WTC11 (cell line): ENCODE measurements around the gene HPX. TPM values are rescaled to one million over a fixed set of nuclear protein-coding genes. Genes with fewer than 3 reads are reported as not detected.
A peak's percentile ranks its signal among the peaks of the same experiment; 100 is the strongest.

Source experiments
- ATAC-seq: fragments of 200-7000 bp; cut with Tn5 transposase; 2 replicates; pipeline ENCODE4 v1.10.0; 2021; ENCODE audit warnings: mild to moderate bottlenecking, moderate library complexity
- CTCF ChIA-PET: fragments of 300-600 bp; sonication (Branson Sonifier 250); formaldehyde crosslinking; loops from one replicate; lab custom pipeline; 2021; ENCODE audit warnings: antibody characterized with exemption; lab: Charles Lee
- POLR2A ChIA-PET: fragments of 350-600 bp; sonication (Branson Sonifier 250); formaldehyde crosslinking; loops from one replicate; lab custom pipeline; 2021; ENCODE audit warnings: antibody characterized with exemption; lab: Charles Lee
- DNase-seq: peaks from one replicate; pipeline ENCODE4 v3.0.0; 2021; ENCODE audit warnings: low spot score
- H3K27ac Mint-ChIP-seq: 2 replicates; pipeline ENCODE4 v1.8.0; 2021; ENCODE audit warnings: mixed read lengths
- H3K27me3 Mint-ChIP-seq: 2 replicates; pipeline ENCODE4 v1.8.0; 2021; ENCODE audit warnings: low read depth, mild to moderate bottlenecking, moderate library complexity, mixed read lengths
- H3K36me3 Mint-ChIP-seq: 2 replicates; pipeline ENCODE4 v1.8.0; 2021; ENCODE audit warnings: mixed read lengths
- H3K4me1 Mint-ChIP-seq: 2 replicates; pipeline ENCODE4 v1.8.0; 2022; ENCODE audit warnings: mixed read lengths
- H3K4me3 Mint-ChIP-seq: 2 replicates; pipeline ENCODE4 v1.8.0; 2021; ENCODE audit warnings: mild to moderate bottlenecking, moderate library complexity, mixed read lengths
- H3K9me3 Mint-ChIP-seq: 2 replicates; pipeline ENCODE4 v1.8.0; 2021; ENCODE audit warnings: mixed read lengths
- JAZF1 ChIP-seq: fragments of 250-450 bp; sonication (Bioruptor Pico); IDR thresholded peaks from 2 replicates; pipeline ENCODE4 v1.9.0; 2021; ENCODE audit warnings: moderate library complexity, mild to moderate bottlenecking, inconsistent platforms
- NR3C1 ChIP-seq: sonication (generic); formaldehyde crosslinking; conservative IDR thresholded peaks from 2 replicates; pipeline ENCODE4 v1.8.1; 2023; ENCODE audit warnings: low read depth, mild to moderate bottlenecking, missing genetic modification reagents
- RORB ChIP-seq: fragments of 250-450 bp; sonication (Bioruptor Pico); IDR thresholded peaks from 2 replicates; pipeline ENCODE4 v1.9.0; 2021; ENCODE audit warnings: mild to moderate bottlenecking
- ZNF121 ChIP-seq: sonication (generic); formaldehyde crosslinking; IDR thresholded peaks from 2 replicates; pipeline ENCODE4 v1.8.0; 2023; ENCODE audit warnings: missing genetic modification reagents
- ZNF671 ChIP-seq: fragments of 250-450 bp; sonication (Bioruptor Pico); IDR thresholded peaks from 2 replicates; pipeline ENCODE4 v1.8.0; 2021; ENCODE audit warnings: mild to moderate bottlenecking
- total RNA-seq: library from RNA; stranded (reverse); gene quantifications from 3 replicates; pipeline ENCODE4 v1.2.3, GENCODE V29; 2021
- TF ChIP-seq, protein P1 (sequence below): sonication (generic); formaldehyde crosslinking; conservative IDR thresholded peaks from 2 replicates; pipeline ENCODE4 v1.8.1; 2022; ENCODE audit warnings: mild to moderate bottlenecking, missing genetic modification reagents
- TF ChIP-seq, protein P2 (sequence below): sonication (generic); formaldehyde crosslinking; IDR thresholded peaks from 2 replicates; pipeline ENCODE4 v1.8.1; 2022; ENCODE audit warnings: mild to moderate bottlenecking, moderate library complexity, missing genetic modification reagents
- TF ChIP-seq, protein P3 (sequence below): sonication (generic); formaldehyde crosslinking; IDR thresholded peaks from 2 replicates; pipeline ENCODE4 v1.8.1; 2022; ENCODE audit warnings: mild to moderate bottlenecking, missing genetic modification reagents, moderate library complexity, borderline replicate concordance
- TF ChIP-seq, protein P4 (sequence below): sonication (generic); formaldehyde crosslinking; IDR thresholded peaks from 2 replicates; pipeline ENCODE4 v1.8.1; 2022; ENCODE audit warnings: missing genetic modification reagents, borderline replicate concordance
- TF ChIP-seq, protein P5 (sequence below): sonication (generic); formaldehyde crosslinking; IDR thresholded peaks from 2 replicates; pipeline ENCODE4 v1.8.1; 2023; ENCODE audit warnings: mild to moderate bottlenecking, missing genetic modification reagents
- TF ChIP-seq, protein P6 (sequence below): sonication (generic); formaldehyde crosslinking; IDR thresholded peaks from 2 replicates; pipeline ENCODE4 v1.8.0; 2022; ENCODE audit warnings: mild to moderate bottlenecking, missing genetic modification reagents
- TF ChIP-seq, protein P7 (sequence below): sonication (generic); formaldehyde crosslinking; conservative IDR thresholded peaks from 2 replicates; pipeline ENCODE4 v1.8.1; 2023; ENCODE audit warnings: mild to moderate bottlenecking, low read depth, missing genetic modification reagents, moderate library complexity
- TF ChIP-seq, protein P8 (sequence below): sonication (generic); formaldehyde crosslinking; IDR thresholded peaks from 2 replicates; pipeline ENCODE4 v1.8.1; 2023; ENCODE audit warnings: mild to moderate bottlenecking, moderate library complexity, missing genetic modification reagents

Gene HPX
- total RNA-seq, 1 experiment from 2014 or later, result 1.7 TPM

DNA sequence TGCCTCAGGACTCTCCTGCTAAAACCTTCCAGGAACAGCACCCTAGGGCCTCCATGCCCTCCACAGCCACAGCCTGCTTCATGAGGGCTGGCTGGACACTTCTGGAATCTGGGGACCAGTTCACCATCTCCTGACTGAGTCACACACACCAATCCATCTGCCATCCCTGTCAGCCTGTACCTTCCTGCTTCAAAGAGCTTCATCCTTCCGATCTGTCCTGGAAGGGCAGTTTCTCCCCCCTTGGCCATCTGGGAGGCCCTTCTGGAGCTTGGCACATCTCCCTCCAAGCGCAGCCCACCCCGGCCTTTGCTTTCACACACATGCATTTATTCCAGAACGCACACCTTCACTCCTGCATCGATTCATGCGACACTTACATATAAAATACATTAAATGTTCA is 34.9 kb downstream of the HPX start:
- ATAC-seq (no peak), DNase-seq (no peak)
- Mint-ChIP-seq H3K9me3 (no peaks in the 10 kb centered on the region), H3K4me1 (peaks cover 18% of the 10 kb centered on the region)
- POLR2A ChIA-PET, result interaction anchor here (1.4 kb wide), 1 partner anchor 10 kb away, joined by 3 read pairs; no protein-coding TSS in a partner anchor
- TF ChIP-seq JAZF1, result no peak
- TF ChIP-seq, protein P1, sequence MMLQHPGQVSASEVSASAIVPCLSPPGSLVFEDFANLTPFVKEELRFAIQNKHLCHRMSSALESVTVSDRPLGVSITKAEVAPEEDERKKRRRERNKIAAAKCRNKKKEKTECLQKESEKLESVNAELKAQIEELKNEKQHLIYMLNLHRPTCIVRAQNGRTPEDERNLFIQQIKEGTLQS, result no peak
- TF ChIP-seq RORB (CRISPR knock-in tag), result no peak
- TF ChIP-seq, protein P2, sequence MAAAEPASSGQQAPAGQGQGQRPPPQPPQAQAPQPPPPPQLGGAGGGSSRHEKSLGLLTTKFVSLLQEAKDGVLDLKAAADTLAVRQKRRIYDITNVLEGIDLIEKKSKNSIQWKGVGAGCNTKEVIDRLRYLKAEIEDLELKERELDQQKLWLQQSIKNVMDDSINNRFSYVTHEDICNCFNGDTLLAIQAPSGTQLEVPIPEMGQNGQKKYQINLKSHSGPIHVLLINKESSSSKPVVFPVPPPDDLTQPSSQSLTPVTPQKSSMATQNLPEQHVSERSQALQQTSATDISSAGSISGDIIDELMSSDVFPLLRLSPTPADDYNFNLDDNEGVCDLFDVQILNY (CRISPR knock-in tag), result no peak
- TF ChIP-seq ZNF121, result no peak
- TF ChIP-seq, protein P3, sequence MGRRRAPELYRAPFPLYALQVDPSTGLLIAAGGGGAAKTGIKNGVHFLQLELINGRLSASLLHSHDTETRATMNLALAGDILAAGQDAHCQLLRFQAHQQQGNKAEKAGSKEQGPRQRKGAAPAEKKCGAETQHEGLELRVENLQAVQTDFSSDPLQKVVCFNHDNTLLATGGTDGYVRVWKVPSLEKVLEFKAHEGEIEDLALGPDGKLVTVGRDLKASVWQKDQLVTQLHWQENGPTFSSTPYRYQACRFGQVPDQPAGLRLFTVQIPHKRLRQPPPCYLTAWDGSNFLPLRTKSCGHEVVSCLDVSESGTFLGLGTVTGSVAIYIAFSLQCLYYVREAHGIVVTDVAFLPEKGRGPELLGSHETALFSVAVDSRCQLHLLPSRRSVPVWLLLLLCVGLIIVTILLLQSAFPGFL, result no peak
- no peak for TF ChIP-seq ZNF671 (CRISPR knock-in tag)
- TF ChIP-seq, protein P4, sequence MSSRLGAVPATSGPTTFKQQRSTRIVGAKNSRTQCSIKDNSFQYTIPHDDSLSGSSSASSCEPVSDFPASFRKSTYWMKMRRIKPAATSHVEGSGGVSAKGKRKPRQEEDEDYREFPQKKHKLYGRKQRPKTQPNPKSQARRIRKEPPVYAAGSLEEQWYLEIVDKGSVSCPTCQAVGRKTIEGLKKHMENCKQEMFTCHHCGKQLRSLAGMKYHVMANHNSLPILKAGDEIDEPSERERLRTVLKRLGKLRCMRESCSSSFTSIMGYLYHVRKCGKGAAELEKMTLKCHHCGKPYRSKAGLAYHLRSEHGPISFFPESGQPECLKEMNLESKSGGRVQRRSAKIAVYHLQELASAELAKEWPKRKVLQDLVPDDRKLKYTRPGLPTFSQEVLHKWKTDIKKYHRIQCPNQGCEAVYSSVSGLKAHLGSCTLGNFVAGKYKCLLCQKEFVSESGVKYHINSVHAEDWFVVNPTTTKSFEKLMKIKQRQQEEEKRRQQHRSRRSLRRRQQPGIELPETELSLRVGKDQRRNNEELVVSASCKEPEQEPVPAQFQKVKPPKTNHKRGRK (CRISPR knock-in tag), result no peak
- no peak for TF ChIP-seq NR3C1 (CRISPR knock-in tag)
- TF ChIP-seq, protein P5, sequence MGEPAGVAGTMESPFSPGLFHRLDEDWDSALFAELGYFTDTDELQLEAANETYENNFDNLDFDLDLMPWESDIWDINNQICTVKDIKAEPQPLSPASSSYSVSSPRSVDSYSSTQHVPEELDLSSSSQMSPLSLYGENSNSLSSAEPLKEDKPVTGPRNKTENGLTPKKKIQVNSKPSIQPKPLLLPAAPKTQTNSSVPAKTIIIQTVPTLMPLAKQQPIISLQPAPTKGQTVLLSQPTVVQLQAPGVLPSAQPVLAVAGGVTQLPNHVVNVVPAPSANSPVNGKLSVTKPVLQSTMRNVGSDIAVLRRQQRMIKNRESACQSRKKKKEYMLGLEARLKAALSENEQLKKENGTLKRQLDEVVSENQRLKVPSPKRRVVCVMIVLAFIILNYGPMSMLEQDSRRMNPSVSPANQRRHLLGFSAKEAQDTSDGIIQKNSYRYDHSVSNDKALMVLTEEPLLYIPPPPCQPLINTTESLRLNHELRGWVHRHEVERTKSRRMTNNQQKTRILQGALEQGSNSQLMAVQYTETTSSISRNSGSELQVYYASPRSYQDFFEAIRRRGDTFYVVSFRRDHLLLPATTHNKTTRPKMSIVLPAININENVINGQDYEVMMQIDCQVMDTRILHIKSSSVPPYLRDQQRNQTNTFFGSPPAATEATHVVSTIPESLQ (CRISPR knock-in tag), result no peak
- TF ChIP-seq, protein P6, sequence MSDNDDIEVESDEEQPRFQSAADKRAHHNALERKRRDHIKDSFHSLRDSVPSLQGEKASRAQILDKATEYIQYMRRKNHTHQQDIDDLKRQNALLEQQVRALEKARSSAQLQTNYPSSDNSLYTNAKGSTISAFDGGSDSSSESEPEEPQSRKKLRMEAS (CRISPR knock-in tag), result no peak
- TF ChIP-seq, protein P7, sequence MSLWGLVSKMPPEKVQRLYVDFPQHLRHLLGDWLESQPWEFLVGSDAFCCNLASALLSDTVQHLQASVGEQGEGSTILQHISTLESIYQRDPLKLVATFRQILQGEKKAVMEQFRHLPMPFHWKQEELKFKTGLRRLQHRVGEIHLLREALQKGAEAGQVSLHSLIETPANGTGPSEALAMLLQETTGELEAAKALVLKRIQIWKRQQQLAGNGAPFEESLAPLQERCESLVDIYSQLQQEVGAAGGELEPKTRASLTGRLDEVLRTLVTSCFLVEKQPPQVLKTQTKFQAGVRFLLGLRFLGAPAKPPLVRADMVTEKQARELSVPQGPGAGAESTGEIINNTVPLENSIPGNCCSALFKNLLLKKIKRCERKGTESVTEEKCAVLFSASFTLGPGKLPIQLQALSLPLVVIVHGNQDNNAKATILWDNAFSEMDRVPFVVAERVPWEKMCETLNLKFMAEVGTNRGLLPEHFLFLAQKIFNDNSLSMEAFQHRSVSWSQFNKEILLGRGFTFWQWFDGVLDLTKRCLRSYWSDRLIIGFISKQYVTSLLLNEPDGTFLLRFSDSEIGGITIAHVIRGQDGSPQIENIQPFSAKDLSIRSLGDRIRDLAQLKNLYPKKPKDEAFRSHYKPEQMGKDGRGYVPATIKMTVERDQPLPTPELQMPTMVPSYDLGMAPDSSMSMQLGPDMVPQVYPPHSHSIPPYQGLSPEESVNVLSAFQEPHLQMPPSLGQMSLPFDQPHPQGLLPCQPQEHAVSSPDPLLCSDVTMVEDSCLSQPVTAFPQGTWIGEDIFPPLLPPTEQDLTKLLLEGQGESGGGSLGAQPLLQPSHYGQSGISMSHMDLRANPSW (CRISPR knock-in tag), result no peak
- TF ChIP-seq, protein P8, sequence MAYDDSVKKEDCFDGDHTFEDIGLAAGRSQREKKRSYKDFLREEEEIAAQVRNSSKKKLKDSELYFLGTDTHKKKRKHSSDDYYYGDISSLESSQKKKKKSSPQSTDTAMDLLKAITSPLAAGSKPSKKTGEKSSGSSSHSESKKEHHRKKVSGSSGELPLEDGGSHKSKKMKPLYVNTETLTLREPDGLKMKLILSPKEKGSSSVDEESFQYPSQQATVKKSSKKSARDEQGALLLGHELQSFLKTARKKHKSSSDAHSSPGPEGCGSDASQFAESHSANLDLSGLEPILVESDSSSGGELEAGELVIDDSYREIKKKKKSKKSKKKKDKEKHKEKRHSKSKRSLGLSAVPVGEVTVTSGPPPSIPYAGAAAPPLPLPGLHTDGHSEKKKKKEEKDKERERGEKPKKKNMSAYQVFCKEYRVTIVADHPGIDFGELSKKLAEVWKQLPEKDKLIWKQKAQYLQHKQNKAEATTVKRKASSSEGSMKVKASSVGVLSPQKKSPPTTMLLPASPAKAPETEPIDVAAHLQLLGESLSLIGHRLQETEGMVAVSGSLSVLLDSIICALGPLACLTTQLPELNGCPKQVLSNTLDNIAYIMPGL (CRISPR knock-in tag), result no peak
- TF ChIP-seq, all 79 proteins: peak for 0
- Mint-ChIP-seq H3K27me3 (no peaks in the 10 kb centered on the region), H3K27ac (peak overlapping the region; percentile 46; the same call in 1 of the 2 replicates), H3K36me3 (no peaks in the 10 kb centered on the region), H3K4me3 (no peak overlapping the region)
- CTCF ChIA-PET, result interaction anchor here (0.5 to 2.4 kb wide), 5 partner anchors 16 to 125 kb away, joined by 3 to 23 read pairs (median 5); partner anchors contain the start of gene SMPD1
